GM12878 (cell line): ENCODE data around the gene HNRNPF. TPM values are rescaled to one million over a fixed set of nuclear protein-coding genes. Genes with fewer than 3 reads are reported as not detected.

Source experiments
- ATAC-seq: fragments of 200-7000 bp; cut with Tn5 transposase; 3 replicates; pipeline ENCODE4 v1.9.1; 2020; ENCODE audit warnings: mild to moderate bottlenecking, moderate library complexity
- BruUV-seq: library from RNA; stranded (reverse); fragments of 400-500 nt; replicated peaks from 2 replicates; lab custom pipeline; 2021; lab: Mats Ljungman, UMichigan
- CTCF ChIA-PET: fragments of 300-600 bp; sonication (Branson Sonifier 250); formaldehyde crosslinking; extraction: SDS; loops from one replicate; lab custom pipeline; 2021; ENCODE audit warnings: inconsistent platforms; lab: Yijun Ruan, JAX
- POLR2A ChIA-PET: fragments of 350-600 bp; formaldehyde crosslinking; extraction: SDS; loops from one replicate; lab custom pipeline; 2021; ENCODE audit warnings: inconsistent platforms; lab: Charles Lee
- RAD21 ChIA-PET: fragments of 300-600 bp; sonication (Branson Sonifier 250); formaldehyde crosslinking; loops from one replicate; lab custom pipeline; 2023; ENCODE audit warnings: antibody characterized with exemption; ENCODE audit not compliant: unreplicated experiment; lab: Charles Lee
- SMC1A ChIA-PET: fragments of 300-600 bp; sonication (Branson Sonifier 250); formaldehyde crosslinking; loops from one replicate; lab custom pipeline; 2023; ENCODE audit not compliant: unreplicated experiment, uncharacterized antibody; lab: Charles Lee
- DNase-seq: peaks from one replicate; pipeline ENCODE4 v3.0.0-alpha.2; 2011; ENCODE audit warnings: low read depth, low spot score
- FAIRE-seq: peaks from 3 replicates; lab custom pipeline; 2011; peaks lifted over from hg19 to GRCh38; lab: Jason Lieb, UNC
- H2AFZ ChIP-seq: 2 replicates; pipeline ENCODE4 v1.6.0; 2011; ENCODE audit warnings: low read depth, low read length, control low read depth; ENCODE audit not compliant: control insufficient read depth
- H3K27ac ChIP-seq: 2 replicates; pipeline ENCODE4 v1.5.1; 2011; ENCODE audit warnings: control low read depth; ENCODE audit not compliant: control insufficient read depth, insufficient read depth
- H3K27me3 ChIP-seq, 2 experiments: replicated peaks in 1 of 2; 2 replicates each; pipeline versions ENCODE4 v1.6.0 to v1.6.1; 2011; ENCODE audit warnings: low read length in 1 of 2; ENCODE audit not compliant: control insufficient read depth in 2 of 2, insufficient read depth in 2 of 2
- H3K36me3 ChIP-seq, 2 experiments: 2 replicates each; pipeline ENCODE4 v1.5.1; 2011; ENCODE audit warnings: low read length in 1 of 2; ENCODE audit not compliant: control insufficient read depth in 2 of 2, insufficient read depth in 2 of 2
- H3K4me1 ChIP-seq: 2 replicates; pipeline ENCODE4 v1.6.1; 2011; ENCODE audit warnings: mild to moderate bottlenecking, low read length, moderate library complexity, mixed read lengths; ENCODE audit not compliant: control insufficient read depth, insufficient read depth
- H3K4me2 ChIP-seq: 2 replicates; pipeline ENCODE4 v1.6.0; 2011; ENCODE audit warnings: control low read depth; ENCODE audit not compliant: control insufficient read depth, insufficient read depth
- H3K4me3 ChIP-seq: fragments of 200-600 bp; sonication (generic); 2 replicates; pipeline ENCODE4 v1.5.1; 2016
- H3K79me2 ChIP-seq: 2 replicates; pipeline ENCODE4 v1.6.0; 2011; ENCODE audit warnings: low read length; ENCODE audit not compliant: control insufficient read depth, insufficient read depth
- H3K9ac ChIP-seq: 2 replicates; pipeline ENCODE4 v1.8.0; 2011; ENCODE audit warnings: low read length, control low read depth, mixed read lengths; ENCODE audit not compliant: control insufficient read depth, insufficient read depth
- H3K9me3 ChIP-seq: replicated peaks from 3 replicates; pipeline ENCODE4 v1.5.1; 2011; ENCODE audit warnings: mild to moderate bottlenecking, low read length; ENCODE audit not compliant: control insufficient read depth, insufficient read depth
- H4K20me1 ChIP-seq: 2 replicates; pipeline ENCODE4 v1.6.0; 2011; ENCODE audit not compliant: control insufficient read depth, insufficient read depth
- HDAC6 ChIP-seq: fragments of 200-600 bp; sonication (generic); IDR thresholded peaks from one replicate; pipeline ENCODE4 v1.8.0; 2017; ENCODE audit warnings: antibody characterized with exemption; ENCODE audit not compliant: unreplicated experiment
- MTA3 ChIP-seq: IDR thresholded peaks from 2 replicates; pipeline ENCODE4 v1.6.1; 2012; ENCODE audit warnings: low read length, inconsistent platforms, borderline replicate concordance
- POLR2A ChIP-seq: IDR thresholded peaks from 2 replicates; pipeline ENCODE4 v1.6.1; 2011; ENCODE audit warnings: low read depth, mild to moderate bottlenecking, low read length
- SRF ChIP-seq, 2 experiments: IDR thresholded peaks; 2 replicates each; pipeline ENCODE4 v1.6.1; 2011; ENCODE audit warnings: low read depth in 2 of 2, low read length in 2 of 2, mild to moderate bottlenecking in 1 of 2, moderate library complexity in 1 of 2
- ZBED1 ChIP-seq: IDR thresholded peaks from 2 replicates; pipeline ENCODE4 v1.6.1; 2016; ENCODE audit warnings: borderline replicate concordance
- WGBS: methylation state at CpG from one replicate; pipeline ENCODE4 v1.1.6; 2016; ENCODE audit warnings: low lambda C conversion rate; ENCODE audit not compliant: insufficient replicate concordance, insufficient coverage; ENCODE audit errors: missing lambda C conversion rate; 5-methylcytosine and 5-hydroxymethylcytosine counted together
- in situ Hi-C: fragments of 300-500 bp; cut with MboI; formaldehyde crosslinking; loops from 9 replicates; pipeline ENCODE4 v1.14.3; 2018; ENCODE audit warnings: mixed read lengths
- intact Hi-C: fragments of 100-400 bp; cut with micrococcal nuclease; formaldehyde crosslinking; loops from one replicate; pipeline ENCODE4 v1.14.2; 2022; ENCODE audit not compliant: unreplicated experiment
- polyA plus RNA-seq, 11 experiments: library from polyadenylated mRNA; depleted of rRNA in 4 of 11; unstranded in 6 of 11; stranded (reverse) in 5 of 11; fragments of >200 nt; fragmentation: Nextera tagmentation in 4 of 11; fragmentation: Illumina TruSeq in 1 of 11; extraction: Ambion mirVana in 4 of 11; extraction: Trizol in 1 of 11; gene quantifications; 1 replicate in 1 of 11; 2 replicates in 10 of 11; pipeline versions ENCODE4 v1.2.1 to v1.2.3, GENCODE V29; 2011 to 2016; ENCODE audit warnings: inconsistent platforms in 2 of 11, missing spikeins in 2 of 11, low read depth in 1 of 11
- total RNA-seq, 4 experiments: library from RNA; depleted of rRNA in 3 of 4; stranded (reverse); fragments of >200 nt in 3 of 4; fragmentation: Illumina TruSeq in 1 of 4; extraction: Trizol in 1 of 4; gene quantifications; 2 replicates each; pipeline versions ENCODE4 v1.2.1 to v1.2.3, GENCODE V29; 2013 to 2021

The HNRNPF gene
- total and polyA plus RNA-seq, 10 of the 15 experiments (the other 5 are each of a cell fraction or from before 2014, with no cell fraction given): 156 to 373 (median 293) TPM

DNA sequence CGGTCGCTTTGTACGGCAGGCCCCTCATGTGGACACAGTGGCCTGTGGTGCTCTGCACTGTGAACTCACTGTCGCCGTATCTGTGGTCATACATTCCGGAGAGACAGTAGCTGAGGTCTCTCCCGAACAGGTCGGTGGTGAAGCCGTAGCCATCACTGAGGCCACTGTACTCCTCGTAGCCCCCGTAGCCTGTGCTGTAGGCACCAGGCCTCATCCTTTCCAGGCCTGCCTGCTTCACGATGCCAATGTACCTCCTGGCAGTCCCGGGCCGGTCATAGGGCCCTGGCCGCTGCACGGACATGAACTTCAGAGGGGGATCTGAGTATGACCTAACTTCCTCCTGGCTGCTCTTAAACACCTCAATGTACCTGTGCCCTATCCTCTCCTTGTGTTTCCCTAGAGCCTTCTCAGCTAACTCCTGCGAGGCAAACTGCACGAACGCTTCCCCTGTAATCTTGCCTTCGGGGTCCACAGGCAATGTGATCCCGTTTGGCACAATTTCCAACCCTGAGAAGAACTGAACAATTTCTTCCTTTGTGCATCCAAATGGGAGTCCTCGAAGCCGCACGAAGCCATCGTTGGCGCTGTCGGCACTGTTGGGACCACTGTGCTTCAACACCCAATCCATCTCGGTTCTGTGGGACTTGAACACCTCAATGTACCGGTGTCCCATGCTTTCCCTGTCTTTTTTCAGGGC is 21.9 kb downstream of the HNRNPF start:
- ChIA-PET RAD21 (no interaction called here), SMC1A (interaction anchor here (1.0 kb wide), 1 partner anchor 40 kb away, joined by 3 read pairs; no protein-coding TSS in a partner anchor), CTCF (no interaction called here), POLR2A (no interaction called here)
- Histone ChIP-seq H3K9me3 (no peaks in the 10 kb centered on the region), H3K4me1 (no peaks in the 10 kb centered on the region), H3K4me3 (no peak overlapping the region), H3K27ac (no peak overlapping the region), H3K27me3 (no peaks in the 10 kb centered on the region), H3K4me2 (no peak overlapping the region), H3K9ac (no peak overlapping the region), H3K79me2 (peaks cover 23% of the 10 kb centered on the region), H3K36me3 (peaks cover 32 to 47% of the 10 kb centered on the region in 2 experiments), H2AFZ (no peak overlapping the region), H4K20me1 (peaks cover 14% of the 10 kb centered on the region)
- 97% methylated on average over 29 of the region's 29 CpGs for whole genome bisulfite sequencing
- in situ Hi-C loops: loop anchor here (25.0 kb wide), 2 partner anchors 100 to 600 kb away; partner anchors contain the start of gene BMS1
- FAIRE-seq (no peak), ATAC-seq (no peak), DNase-seq (no peak)
- no peak for TF ChIP-seq ZBED1
- 0 out of 2 replicates have a peak, but pooled peaks have one; percentile 53 for TF ChIP-seq POLR2A
- intact Hi-C loops: no loop called here
- BruUV-seq: TSS peak; percentile 32

DNA sequence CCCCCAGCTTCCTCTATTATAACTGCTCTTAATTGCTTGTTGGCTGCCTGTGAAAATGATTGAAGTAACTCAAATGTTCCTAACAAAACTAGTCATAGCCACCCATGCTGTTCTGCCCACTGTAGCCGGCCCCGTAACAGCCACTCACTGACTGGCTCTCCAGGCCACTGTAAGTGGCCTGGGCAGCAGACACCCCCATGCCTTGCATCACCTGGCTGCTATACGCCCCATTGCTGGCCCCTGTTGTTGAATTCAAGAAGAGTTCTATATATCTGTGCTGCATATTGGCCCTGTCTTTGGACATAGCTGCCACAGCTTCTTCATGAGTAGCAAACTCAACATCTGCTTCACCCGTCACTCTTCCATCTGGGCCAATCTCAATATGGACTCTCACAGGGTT is 22.4 kb downstream of the HNRNPF start:
- ATAC-seq (no peak), FAIRE-seq (no peak), DNase-seq (no peak)
- H3K27me3 ChIP-seq: no peaks in the 10 kb centered on the region
- H3K4me2 ChIP-seq: no peak overlapping the region
- intact Hi-C loops (no loop called here), in situ Hi-C loops (loop anchor here (25.0 kb wide), 2 partner anchors 99 to 599 kb away; partner anchors contain the start of gene BMS1)
- ChIA-PET POLR2A (interaction anchor here (0.9 to 1.5 kb wide), 2 partner anchors 9 to 23 kb away, joined by 3 read pairs; no protein-coding TSS in a partner anchor), RAD21 (no interaction called here), CTCF (no interaction called here), SMC1A (interaction anchor here (0.9 to 1.9 kb wide), 3 partner anchors 8 to 41 kb away, joined by 3 to 6 read pairs (median 4); no protein-coding TSS in a partner anchor)
- H3K79me2 ChIP-seq: peaks cover 19% of the 10 kb centered on the region
- H2AFZ ChIP-seq: no peak overlapping the region
- BruUV-seq: no TSS peak
- no peak overlapping the region for H3K27ac ChIP-seq
- H4K20me1 ChIP-seq: peaks cover 14% of the 10 kb centered on the region
- H3K36me3 ChIP-seq: peaks cover 30 to 43% of the 10 kb centered on the region in 2 experiments
- no peak overlapping the region for H3K4me3 ChIP-seq
- H3K9ac ChIP-seq: no peak overlapping the region
- H3K9me3 ChIP-seq: no peaks in the 10 kb centered on the region
- 92% methylated on average over 4 of the region's 4 CpGs for whole genome bisulfite sequencing
- TF ChIP-seq HDAC6 (no peak), MTA3 (no peak), SRF (IDR thresholded peaks at IDR 0.05; ENCODE audit: low read depth in 2 of 2, low read length in 2 of 2) (no peak)
- H3K4me1 ChIP-seq: no peaks in the 10 kb centered on the region
